ENCODE measurements around the gene OR10G3.
"Not testable (repeated sequence)": the region's sequence is repeated elsewhere in the genome, so short reads cannot be mapped to it uniquely, and the experiment has no call there.

Gene OR10G3, protein sequence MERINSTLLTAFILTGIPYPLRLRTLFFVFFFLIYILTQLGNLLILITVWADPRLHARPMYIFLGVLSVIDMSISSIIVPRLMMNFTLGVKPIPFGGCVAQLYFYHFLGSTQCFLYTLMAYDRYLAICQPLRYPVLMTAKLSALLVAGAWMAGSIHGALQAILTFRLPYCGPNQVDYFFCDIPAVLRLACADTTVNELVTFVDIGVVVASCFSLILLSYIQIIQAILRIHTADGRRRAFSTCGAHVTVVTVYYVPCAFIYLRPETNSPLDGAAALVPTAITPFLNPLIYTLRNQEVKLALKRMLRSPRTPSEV

DNA sequence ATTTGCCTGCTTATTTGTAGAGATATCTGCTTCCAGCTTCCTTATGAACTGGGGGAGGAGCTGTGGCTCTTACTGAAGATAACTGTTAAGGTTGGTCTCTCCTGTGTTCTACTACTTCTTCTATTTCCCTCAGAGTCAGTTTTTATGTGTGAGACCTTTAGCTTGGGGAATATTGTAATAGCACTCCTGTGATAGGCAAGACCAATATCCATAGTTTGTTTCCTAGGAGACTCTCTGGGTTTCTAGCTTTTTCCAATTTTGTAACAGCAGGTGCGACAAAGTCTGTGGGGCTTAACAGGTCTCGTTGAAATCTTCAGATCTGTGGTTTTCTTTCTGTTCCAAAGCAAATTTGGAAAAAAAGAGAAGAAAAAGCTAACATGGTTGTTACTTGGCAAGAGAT lies at the start of gene OR10G3:
Gene OR10G3 (minus strand): TSS at position 101 of the 400 bp plus-strand sequence. CDS start 9,332 bp downstream, outside the sequence.
- DNase-seq (ENCODE audit: low spot score), result no peak

DNA sequence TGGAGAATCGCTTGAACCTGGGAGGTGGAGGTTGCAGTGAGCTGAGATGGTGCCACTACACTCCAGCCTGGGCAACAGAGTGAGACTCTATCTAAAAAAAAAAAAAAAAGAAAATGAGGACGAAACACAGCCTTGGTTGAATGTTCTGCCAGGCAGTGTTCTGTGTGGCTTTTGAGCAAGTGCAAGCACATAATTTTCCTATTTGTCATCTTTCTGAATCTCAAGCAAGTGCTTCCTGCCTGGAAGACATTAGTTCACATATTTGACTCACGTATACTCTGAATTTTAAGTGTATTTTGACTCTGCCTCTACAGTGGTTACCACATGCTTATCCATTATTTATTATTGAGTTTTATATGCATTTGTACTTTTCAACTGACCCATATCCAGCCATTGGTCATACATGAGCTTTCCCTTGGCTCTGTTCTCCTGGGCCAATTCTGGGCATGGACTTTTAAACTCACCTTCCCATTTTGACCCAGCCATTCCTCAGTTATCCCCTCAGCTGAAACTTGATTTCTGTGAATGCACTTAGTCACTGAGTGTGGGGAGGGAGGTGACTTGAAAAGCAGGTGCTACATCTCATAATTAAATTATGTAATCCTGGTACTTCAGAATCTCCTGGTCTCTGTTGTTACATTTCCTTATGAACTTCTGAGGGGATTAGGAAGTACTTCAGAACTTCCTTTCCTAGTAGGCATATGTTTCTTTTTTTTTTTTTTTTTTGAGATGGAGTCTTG lies 46.8 kb upstream of the OR10G3 start:
- no peak for DNase-seq (ENCODE audit: low spot score)

DNA sequence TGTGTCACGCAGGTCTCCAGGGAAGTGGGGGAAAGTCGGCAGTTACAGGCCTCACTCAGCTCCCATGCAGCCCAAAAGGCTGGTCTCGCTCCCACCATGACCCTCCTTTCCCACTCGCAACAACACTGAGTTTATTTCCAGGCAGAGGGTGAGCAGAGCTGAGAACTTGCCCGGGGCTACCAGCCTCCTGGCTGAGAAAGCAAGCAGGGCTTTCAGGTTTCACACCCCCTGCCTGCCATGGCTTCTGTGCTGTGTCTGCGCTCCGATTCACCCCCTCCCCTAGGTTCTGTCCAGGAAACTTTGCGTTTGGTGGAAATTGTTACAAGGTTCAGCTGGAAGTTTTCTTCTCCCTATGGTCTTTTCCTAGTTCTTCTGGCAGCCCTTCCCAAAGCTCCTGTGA lies 37.7 kb upstream of the OR10G3 start:
- no peak for DNase-seq (ENCODE audit: low spot score)

DNA sequence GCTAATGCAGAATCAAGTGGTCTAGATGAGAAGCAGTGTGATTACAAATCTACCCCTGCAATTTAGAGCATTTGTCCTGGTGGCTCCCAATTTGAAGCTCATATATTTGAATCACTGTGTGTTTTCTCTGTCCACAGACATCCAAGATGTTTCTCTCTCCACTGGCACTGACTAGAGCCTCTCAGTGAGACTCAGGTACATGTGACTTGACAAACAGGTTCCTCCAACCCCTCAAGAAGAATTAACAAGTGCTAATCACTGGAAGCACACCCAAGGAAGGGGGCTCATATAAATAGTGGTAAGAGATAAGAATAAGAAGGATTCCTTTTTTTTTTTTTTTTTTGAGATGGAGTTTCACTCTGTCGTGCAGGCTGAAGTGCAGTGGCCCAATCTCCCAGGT lies 34.4 kb upstream of the OR10G3 start:
- no peak for DNase-seq (ENCODE audit: low spot score)

DNA sequence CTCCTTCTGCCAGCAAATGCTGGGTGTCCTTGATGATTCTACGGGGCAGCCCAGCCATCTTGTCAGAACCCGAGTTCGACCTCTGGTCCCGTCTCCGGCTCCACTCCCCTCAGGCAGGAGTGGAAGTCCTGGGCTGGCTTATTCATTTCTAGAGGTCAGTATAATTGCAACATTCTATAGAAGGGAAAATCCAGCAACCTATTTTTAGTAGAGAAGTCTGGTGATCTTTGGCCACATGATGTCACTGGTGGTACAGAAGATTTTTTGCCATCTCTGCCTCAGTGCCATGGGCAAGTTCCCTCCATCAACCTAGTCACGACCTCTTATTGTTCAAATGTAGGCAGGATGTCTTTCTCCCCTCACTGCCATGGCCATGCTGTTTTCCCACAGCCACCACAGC lies 32.4 kb upstream of the OR10G3 start:
- DNase-seq (ENCODE audit: low spot score), result no peak

DNA sequence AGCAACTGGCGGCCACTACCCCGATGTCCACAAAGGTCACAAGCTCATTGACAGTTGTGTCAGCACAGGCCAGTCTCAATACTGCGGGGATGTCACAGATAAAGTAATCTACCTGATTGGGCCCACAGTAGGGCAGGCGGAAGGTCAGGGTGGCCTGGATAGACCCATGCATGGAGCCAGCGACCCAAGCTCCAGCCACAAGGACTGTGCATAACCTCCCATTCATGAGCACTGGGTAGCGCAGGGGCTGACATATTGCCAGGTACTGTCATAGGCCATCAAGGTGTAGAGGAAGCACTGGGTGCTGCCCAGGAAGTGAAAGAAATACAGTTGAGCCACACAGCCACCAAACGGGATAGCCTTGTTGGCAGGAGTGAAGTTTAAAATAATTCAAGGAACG lies 22.3 kb upstream of the OR10G3 start:
- DNase-seq (ENCODE audit: low spot score), result not testable (repeated sequence)

DNA sequence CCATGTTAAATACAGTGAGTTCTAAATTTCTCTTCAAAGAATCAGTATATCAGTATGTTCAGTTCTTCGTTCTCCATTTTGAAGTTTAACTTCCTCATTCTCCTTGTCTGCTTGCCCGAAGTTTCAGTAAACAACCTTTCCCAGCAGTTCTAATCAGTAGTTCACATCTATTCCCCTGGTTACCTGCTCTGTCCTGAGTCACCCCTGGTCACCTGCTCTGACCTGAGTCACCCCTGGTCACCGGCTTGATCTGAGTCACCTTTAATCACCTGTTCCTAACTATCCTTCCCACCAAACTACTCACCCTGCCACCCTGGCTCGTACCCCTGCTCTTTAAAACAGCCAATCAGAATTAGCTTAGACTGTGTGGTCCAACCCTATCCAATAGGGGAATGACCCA lies 9.4 kb upstream of the OR10G3 start:
- DNase-seq (ENCODE audit: low spot score), result no peak

DNA sequence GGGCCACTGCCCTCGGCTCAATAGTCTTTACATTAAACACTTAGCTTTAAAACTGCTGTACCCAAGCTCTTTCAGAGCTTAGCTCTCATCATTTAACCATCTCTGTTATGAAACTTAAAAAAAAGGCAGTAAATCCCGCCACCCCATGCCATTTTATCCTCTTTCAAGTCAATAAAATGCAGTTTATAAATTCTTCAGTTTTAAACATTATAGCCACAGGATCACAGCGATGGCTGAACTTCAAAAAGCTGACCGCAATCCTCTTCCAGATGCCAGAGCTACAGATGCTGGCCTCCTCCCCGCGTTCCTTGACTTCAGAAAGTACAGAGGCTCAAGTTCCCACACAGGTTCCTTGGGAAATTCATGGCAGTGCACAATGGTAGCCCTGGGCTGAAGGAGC lies 4.2 kb downstream of the OR10G3 start:
- DNase-seq (ENCODE audit: low spot score), result no peak

DNA sequence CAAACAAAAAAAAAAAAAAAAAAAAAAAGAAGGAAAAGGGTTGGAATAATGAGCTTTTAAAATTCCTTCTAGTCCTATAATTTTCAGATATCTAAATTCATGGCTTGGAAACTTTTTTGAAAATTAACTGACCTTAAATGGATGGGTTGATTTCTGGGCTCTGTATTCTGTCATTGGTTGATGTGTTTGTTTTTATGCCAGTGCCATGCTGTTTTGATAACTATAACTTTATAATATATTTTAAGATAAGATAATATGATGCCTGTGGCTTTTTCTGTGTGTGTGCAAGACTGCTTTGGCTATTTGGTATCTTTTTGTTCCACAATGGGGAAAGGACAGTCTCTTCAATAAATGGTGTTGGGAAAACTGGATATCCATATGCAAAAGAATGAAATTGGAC lies 7.3 kb downstream of the OR10G3 start:
- no peak for DNase-seq (ENCODE audit: low spot score)

DNA sequence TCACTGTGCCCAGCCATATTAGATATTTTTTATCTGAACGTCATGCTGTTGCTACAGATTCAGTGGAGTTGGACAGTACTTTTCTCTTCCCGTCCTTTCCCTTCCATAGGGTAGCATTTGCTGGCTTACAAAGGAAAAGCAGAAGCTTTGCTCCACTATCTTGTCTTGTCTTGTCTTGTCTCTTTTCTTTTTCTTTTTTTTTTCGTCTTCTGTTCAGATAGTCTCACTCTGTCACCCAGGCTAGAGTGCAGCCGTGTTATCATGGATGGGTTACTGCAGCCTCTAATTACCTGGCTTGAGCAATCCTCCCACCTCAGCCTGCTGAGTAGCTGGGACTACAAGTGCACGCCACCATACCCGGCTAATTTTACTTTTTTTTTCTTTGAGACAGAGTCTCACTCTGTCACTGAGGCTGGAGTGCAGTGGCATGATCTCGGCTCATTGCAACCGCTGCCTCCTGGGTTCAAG lies 21.1 kb downstream of the OR10G3 start:
- no peak for DNase-seq (ENCODE audit: low spot score)

DNA sequence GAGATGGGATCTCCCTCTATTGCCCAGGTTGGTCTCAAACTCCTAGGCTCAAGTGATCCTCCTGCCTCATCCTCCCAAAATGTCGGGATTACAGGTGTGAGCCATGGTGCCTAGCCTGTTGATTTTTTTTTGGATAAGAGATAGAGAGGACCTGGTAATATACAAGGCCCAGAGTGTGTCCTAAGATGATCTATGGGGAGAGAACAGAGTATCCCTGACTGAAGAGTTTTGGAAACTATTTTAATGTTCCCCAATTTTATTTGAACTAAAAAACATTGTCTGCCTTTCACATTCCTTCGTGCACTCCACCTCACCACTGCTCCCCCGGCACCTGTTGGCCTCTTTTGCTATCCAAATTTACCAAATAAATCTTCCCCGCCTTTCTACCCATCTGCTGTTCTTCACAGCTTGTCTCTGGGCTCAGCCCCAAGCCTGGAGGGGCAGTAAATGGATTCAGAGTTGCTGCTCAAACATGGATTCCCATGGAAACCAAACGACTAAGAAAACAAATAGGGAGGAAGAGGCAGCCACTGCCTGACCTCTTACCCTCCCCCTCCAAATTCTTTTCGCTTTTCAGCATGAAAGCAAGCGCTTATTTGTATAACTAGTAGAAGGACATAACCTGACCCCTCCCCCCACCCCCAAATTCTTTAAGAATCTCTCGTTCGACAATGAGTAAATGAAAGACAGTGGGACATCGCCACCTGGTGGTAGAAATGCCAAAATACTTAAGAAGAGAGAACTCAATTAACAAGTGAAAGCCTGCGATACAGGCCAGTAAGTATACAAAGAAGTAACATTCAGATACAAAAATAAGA lies 22.6 kb downstream of the OR10G3 start:
- DNase-seq (ENCODE audit: low spot score), result peak; percentile 76

DNA sequence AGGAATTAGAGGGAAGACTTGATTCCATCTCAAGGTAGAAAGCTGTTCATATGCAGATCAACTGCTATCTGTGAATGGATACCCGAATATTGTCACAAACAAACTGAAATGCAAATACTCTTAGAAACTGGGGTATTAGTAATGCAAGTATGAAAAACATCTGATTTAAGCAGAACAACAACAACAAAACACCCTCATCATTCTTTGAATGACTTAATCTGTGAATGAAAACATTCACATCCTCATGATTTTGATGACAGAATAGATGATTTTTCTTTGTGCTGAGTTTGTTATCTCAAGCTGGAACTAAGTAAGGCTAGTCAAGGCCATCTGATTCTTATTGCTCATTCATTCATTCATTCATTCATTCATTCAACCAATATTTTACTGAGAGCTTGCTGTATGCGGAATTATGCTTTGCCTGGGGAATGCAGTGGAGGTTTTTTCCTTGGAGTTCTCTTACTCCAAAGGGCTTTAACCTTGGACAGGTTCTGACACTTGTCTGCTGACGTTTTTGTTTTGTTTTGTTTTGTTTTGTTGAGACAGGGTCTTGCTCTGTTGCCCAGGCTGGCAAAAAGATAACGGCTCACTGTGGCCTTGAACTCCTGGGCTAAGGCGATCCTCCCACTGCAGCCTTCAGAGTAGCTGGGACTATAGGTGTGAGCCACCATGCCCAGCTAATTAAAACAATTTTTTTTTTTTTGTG lies 23.3 kb downstream of the OR10G3 start:
- DNase-seq (ENCODE audit: low spot score), result no peak

DNA sequence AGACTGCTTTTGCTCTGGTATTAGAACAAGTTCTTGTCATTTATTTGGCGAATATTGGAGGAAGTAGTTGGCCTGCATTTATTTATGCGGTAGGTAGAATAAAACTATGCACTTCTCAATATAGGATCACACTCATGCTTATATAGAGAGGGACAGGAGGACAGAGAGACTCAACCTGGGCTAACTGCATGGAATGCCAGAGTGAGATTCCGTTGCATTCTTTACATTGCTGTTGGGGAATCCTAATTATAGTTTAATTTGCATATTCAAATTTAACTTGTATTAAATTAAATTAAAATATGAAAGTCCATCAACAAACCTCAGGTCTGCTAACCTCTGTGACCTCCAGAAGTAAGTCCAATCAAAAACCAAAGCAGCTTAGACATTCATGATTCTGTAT lies 26.6 kb downstream of the OR10G3 start:
- no peak for DNase-seq (ENCODE audit: low spot score)

DNA sequence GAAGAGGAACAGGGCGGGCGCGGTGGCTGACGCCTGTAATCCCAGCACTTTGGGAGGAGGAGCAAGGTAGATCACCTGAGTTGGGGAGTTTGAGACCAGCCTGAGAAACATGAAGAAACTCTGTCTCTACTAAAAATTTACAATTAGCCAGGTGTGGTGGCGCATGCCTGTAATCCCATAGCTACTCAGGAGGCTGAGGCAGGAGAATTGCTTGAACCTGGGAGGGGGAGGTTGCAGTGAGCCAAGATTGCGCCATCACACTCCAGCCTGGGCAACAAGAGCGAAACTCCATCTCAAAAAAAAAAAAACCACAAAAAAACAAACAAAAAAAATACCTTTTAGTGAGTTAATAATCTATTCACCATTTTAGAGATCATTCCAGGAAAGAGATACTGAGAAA lies 35.3 kb downstream of the OR10G3 start:
- DNase-seq (ENCODE audit: low spot score), result not testable (repeated sequence)

DNA sequence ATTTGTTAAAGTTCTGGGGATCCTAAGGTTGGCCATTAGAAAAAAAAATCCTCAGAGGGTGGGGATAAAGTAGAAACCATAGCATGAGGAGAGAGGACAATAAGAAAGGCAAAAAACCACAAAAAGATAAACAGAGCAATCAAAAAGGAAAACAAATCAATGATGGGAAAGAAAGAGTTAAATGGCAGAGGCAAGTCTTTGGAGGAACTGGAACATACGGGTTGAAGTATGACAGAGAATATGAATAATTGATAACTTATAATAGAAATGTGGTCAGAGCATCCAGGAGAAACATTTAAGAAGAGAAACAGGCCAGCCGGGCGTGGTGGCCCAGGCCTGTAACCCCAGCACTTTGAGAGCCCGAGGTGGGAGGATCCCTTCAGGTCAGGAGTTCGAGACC lies 35.9 kb downstream of the OR10G3 start:
- no peak for DNase-seq (ENCODE audit: low spot score)

DNA sequence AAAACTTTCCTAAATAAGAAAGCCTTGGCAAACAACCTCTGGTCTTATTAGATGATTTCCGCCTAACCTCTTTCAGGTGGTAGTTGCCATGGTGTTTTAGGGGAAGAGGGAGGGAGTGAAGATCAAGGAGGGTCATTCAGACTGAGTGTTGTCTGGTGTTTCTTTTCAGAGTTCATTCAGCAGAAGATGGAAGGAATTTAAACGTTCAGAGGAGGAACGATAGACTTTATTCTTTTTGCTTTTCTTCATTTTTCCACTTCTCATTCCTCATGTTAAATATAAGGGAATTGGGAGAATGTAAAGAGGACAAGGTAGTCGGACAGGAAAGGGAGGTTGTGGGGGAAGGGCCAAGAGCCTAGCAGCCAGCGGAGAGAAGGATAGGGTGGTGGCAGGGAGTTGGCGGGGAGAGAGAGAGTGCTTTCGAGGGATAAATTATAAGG lies 36.3 kb downstream of the OR10G3 start:
- no peak for DNase-seq (ENCODE audit: low spot score)

DNA sequence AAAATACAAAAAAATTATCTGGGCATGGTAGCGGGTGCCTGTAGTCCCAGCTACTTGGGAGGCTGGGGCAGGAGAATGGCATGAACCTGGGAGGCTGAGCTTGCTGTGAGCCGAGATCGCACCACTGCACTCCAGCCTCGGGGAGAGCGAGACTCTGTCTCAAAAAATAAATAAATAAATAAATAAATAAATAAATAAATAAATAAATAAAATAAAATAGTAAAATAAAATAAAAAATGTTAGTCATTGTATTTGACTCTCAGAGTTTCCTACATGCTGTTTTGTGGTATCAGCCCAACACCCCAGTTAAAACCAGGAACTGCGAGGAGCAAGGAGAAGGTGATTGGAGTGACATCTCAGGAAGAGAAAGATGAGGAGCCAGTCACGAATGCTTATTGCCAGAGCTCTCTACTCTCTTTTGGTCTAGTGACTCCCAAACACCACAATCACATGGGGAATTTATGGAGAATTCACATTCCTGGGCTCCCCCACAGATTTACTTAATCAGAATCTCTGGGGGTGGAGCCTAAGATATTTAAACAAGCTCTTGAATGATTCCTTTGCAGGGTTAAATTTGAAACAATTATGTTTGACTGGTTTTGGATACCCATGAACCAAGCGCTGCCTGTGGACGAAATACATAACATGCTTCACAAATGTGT lies 38.3 kb downstream of the OR10G3 start:
- DNase-seq (ENCODE audit: low spot score), result no peak

DNA sequence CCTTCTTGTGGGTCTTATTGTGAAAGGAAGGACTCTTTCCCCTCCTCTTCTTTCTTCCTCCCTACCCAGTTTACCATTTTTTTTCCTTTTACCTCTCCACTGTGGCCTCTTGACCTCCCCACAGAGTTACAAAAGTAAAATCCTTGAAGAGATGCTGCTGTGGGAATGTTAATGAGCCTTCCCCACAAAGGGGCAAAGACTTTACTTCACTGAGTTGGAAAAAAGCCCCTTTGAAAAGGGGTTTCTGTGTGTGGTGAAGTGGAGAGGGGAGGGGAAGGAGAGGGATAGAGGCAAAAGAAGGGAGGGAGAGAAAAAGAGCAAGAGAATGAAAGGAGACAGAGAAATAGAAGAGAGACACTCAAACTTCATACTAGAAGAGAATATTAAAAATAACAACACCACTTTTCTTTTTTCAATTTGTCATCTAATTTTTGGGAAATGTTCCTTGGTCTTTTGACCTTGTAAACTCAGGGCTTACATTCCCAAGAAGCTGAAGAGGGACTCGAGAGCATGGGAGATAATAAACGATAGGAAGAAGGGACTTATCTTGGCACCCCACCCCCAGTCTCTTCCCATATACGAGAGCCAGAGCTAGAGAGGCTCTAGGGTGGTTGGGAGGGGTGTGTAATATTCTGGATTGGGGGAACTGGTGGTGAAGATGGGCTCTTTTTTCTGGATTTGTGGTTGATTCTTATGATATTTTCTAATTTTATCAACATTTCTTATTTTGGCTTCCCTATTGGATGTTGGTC lies 40.5 kb downstream of the OR10G3 start:
- no peak for DNase-seq (ENCODE audit: low spot score)

DNA sequence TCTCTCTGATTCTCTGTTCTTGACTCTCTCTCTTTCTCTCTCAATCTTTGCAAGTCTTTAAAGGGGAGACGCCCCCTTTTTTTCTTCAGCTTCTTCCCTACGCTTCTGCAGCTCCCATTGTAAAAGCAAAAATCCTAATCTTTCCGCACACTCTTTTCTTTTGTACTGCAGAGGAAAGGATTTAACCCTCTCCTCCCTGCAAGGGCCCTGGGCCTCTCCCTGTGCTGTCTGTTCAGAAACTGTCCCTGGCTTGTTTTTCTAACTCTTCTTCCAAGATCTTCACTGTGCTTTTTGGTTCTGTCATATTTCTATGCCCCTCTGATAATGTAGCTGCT lies 42.8 kb downstream of the OR10G3 start:
- no peak for DNase-seq (ENCODE audit: low spot score)

DNA sequence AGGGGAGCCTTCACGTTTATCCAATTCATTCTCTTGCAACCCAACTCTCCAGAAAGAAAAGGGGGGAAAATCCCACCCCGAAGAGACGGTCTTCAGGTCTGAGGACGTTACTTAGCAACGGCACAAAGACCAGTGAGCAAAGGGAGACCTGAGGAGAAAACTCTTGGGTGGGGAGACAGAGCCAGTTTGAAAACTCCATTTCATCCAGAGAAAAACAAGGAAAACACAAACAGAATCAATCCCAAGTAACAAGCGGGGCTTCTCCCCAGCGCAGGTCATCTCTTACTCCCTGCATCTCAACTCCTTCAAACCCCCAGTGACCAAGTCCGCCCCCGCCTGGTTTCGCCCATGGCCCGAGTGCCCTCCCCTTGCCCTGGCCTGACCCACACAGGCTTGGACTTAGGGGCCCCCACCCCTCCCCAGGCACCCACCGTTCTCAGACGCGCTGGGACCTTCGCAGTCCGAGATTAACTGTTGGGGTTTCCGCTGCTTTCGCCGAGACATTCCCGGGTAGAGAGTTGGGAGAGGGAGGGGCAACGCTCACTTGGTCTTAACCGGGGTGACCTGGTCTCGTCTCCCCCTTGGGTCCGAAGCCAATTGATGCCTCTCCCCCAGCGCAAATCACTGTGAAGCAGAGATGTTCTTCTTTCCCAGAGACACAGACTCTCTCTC lies 43.3 kb downstream of the OR10G3 start:
- no peak for DNase-seq (ENCODE audit: low spot score)

All from LoVo (cell line).